Activated naive CD4-positive, alpha-beta T cell treated with anti-CD3 and anti-CD28 coated beads, Interleukin-2, amount 10 ng/mL, durations not matched to agents 7 days and 5 days (primary cell): Measurements from ENCODE around the gene NDRG4.
"Not testable (repeated sequence)": the region's sequence is repeated elsewhere in the genome, so short reads cannot be mapped to it uniquely, and the experiment has no call there.

ENCODE experiments used
- CTCF ChIA-PET: fragments of 350-600 bp; sonication (Branson Sonifier 250); formaldehyde crosslinking; loops from one replicate; lab custom pipeline; 2021; ENCODE audit warnings: antibody characterized with exemption; lab: Charles Lee
- DNase-seq: peaks from one replicate; pipeline ENCODE4 v3.0.0-alpha.2; 2020
- H3K27ac Mint-ChIP-seq: one replicate; pipeline ENCODE4 v1.8.0; 2021; ENCODE audit warnings: mild to moderate bottlenecking, moderate library complexity, mixed read lengths
- H3K27me3 Mint-ChIP-seq: one replicate; pipeline ENCODE4 v1.8.0; 2021; ENCODE audit warnings: mild to moderate bottlenecking, mixed read lengths
- H3K36me3 Mint-ChIP-seq: one replicate; pipeline ENCODE4 v1.8.0; 2021; ENCODE audit warnings: mixed read lengths
- H3K4me1 Mint-ChIP-seq: one replicate; pipeline ENCODE4 v1.8.0; 2021; ENCODE audit warnings: mixed read lengths
- H3K4me3 Mint-ChIP-seq: one replicate; pipeline ENCODE4 v1.8.0; 2021; ENCODE audit warnings: mild to moderate bottlenecking, moderate library complexity, mixed read lengths
- H3K9me3 Mint-ChIP-seq: one replicate; pipeline ENCODE4 v1.8.0; 2021; ENCODE audit warnings: mixed read lengths

The NDRG4 gene

DNA sequence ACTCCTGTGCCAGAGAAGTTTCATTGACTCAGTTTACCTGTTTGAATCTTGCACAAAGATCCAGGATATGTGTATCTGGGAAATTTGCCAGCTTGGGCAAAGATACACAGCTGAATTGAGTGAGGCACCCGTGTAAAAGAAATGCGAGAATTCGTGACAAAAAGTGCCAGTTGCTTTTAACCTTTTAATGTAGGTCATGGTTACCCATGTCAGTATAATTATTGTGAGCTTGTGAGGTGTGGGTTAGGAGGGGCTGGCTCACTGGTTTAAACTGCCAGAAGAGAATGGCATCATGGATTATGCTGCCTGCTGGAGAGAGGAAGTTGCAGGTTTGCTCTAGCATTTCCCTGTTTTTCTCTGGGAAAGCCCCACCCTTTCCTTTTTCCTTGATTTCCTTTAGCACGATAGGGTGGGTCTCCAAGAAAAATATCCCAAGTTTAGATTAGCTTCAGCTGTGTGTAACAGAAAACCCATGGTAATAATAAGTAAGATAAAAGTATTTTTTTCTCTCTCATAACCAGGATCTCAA is 24.8 kb upstream of the NDRG4 start:
- no peaks in the 10 kb centered on the region for H3K4me1 Mint-ChIP-seq
- H3K27ac Mint-ChIP-seq = no peak overlapping the region
- CTCF ChIA-PET = no interaction called here
- no peak for DNase-seq
- no peaks in the 10 kb centered on the region for H3K36me3 Mint-ChIP-seq
- no peaks in the 10 kb centered on the region for H3K9me3 Mint-ChIP-seq
- peaks cover 39% of the 10 kb centered on the region for H3K27me3 Mint-ChIP-seq
- H3K4me3 Mint-ChIP-seq = no peak overlapping the region

GRCh38 chr16:58476791-58477190 is 23.2 kb upstream of the NDRG4 start:
- Mint-ChIP-seq H3K27ac (no peak overlapping the region), H3K9me3 (no peaks in the 10 kb centered on the region), H3K4me1 (no peaks in the 10 kb centered on the region)

GRCh38 chr16:58478427-58478826 is 21.5 kb upstream of the NDRG4 start:
- Mint-ChIP-seq H3K27me3 (peaks cover 23% of the 10 kb centered on the region), H3K27ac (no peak overlapping the region)
- CTCF ChIA-PET = no interaction called here

More at GRCh38 chr16:58476791-58477190, 23.2 kb upstream of the NDRG4 start:
- DNase-seq = no peak
- no peak overlapping the region for H3K4me3 Mint-ChIP-seq
- no peaks in the 10 kb centered on the region for H3K36me3 Mint-ChIP-seq
- peaks cover 27% of the 10 kb centered on the region for H3K27me3 Mint-ChIP-seq
- CTCF ChIA-PET = no interaction called here

GRCh38 chr16:58481226-58481869 is 18.6 kb upstream of the NDRG4 start:
- Mint-ChIP-seq H3K27ac (no peak overlapping the region), H3K36me3 (no peaks in the 10 kb centered on the region), H3K9me3 (no peaks in the 10 kb centered on the region), H3K4me3 (no peak overlapping the region), H3K27me3 (peaks cover 16% of the 10 kb centered on the region), H3K4me1 (no peaks in the 10 kb centered on the region)
- CTCF ChIA-PET = no interaction called here
- DNase-seq = no peak

More at GRCh38 chr16:58478427-58478826, 21.5 kb upstream of the NDRG4 start:
- Mint-ChIP-seq H3K9me3 (no peaks in the 10 kb centered on the region), H3K36me3 (no peaks in the 10 kb centered on the region), H3K4me1 (no peaks in the 10 kb centered on the region), H3K4me3 (no peak overlapping the region)
- no peak for DNase-seq

GRCh38 chr16:58481931-58482330 is 18.0 kb upstream of the NDRG4 start:
- Mint-ChIP-seq H3K27me3 (peaks cover 21% of the 10 kb centered on the region), H3K4me1 (no peaks in the 10 kb centered on the region), H3K36me3 (no peaks in the 10 kb centered on the region), H3K27ac (no peak overlapping the region), H3K4me3 (no peak overlapping the region), H3K9me3 (no peaks in the 10 kb centered on the region)
- no peak for DNase-seq
- CTCF ChIA-PET = no interaction called here

- H3K4me3 Mint-ChIP-seq = no peak overlapping the region
- CTCF ChIA-PET = interaction anchor here (0.6 to 4.6 kb wide), 6 partner anchors 14 to 296 kb away, joined by 3 to 153 read pairs (median 4); partner anchors contain the start of gene NDRG4
- H3K36me3 Mint-ChIP-seq = no peaks in the 10 kb centered on the region
- no peaks in the 10 kb centered on the region for H3K9me3 Mint-ChIP-seq
- no peak overlapping the region for H3K27ac Mint-ChIP-seq
- peaks cover 28% of the 10 kb centered on the region for H3K27me3 Mint-ChIP-seq
- no peak for DNase-seq
- no peaks in the 10 kb centered on the region for H3K4me1 Mint-ChIP-seq
Measured at GRCh38 chr16:58485184-58485887, 14.6 kb upstream of the NDRG4 start.

- H3K27ac Mint-ChIP-seq = no peak overlapping the region
- H3K9me3 Mint-ChIP-seq = no peaks in the 10 kb centered on the region
- CTCF ChIA-PET = interaction anchor here (0.7 to 4.6 kb wide), 15 partner anchors 12 to 268 kb away, joined by 3 to 153 read pairs (median 4); partner anchors contain the start of genes GINS3 and NDRG4
- DNase-seq = peak; percentile 81
- H3K4me3 Mint-ChIP-seq = no peak overlapping the region
- no peaks in the 10 kb centered on the region for H3K36me3 Mint-ChIP-seq
- no peaks in the 10 kb centered on the region for H3K4me1 Mint-ChIP-seq
- H3K27me3 Mint-ChIP-seq = peaks cover 37% of the 10 kb centered on the region
Measured at GRCh38 chr16:58487566-58488351, 12.2 kb upstream of the NDRG4 start.

DNA sequence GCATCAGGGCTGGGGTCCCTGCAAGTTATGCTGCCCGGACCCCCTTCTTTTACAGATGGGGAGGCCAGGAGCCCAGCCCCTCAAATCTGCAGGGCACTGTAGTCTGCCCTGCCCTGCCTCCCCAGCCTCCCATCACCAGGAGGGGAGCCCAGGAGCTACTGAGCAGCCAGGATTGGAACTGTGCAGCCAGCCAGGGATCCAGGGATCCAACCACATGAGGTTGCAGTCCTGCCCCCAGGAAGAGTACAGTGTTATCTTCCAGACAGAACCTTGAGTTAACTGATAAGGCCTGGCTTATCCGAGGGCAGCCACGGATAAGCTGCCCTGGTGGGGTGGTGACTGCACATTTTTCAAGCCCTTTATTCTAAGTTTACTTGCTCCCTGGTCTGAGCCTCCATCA is 11.4 kb upstream of the NDRG4 start:
- no peak for DNase-seq
- Mint-ChIP-seq H3K27me3 (peaks cover 37% of the 10 kb centered on the region), H3K4me1 (no peaks in the 10 kb centered on the region), H3K36me3 (no peaks in the 10 kb centered on the region), H3K27ac (no peak overlapping the region), H3K9me3 (no peaks in the 10 kb centered on the region), H3K4me3 (no peak overlapping the region)
- CTCF ChIA-PET = interaction anchor here (0.8 to 4.6 kb wide), 8 partner anchors 16 to 268 kb away, joined by 3 to 153 read pairs (median 6); no protein-coding TSS in a partner anchor

- H3K36me3 Mint-ChIP-seq = no peaks in the 10 kb centered on the region
- H3K27ac Mint-ChIP-seq = no peak overlapping the region
- H3K4me1 Mint-ChIP-seq = peaks cover 2% of the 10 kb centered on the region
- H3K27me3 Mint-ChIP-seq = peaks cover 46% of the 10 kb centered on the region
- H3K4me3 Mint-ChIP-seq = no peak overlapping the region
- DNase-seq = no peak
- CTCF ChIA-PET = interaction anchor here (1.5 to 4.6 kb wide), 3 partner anchors 17 to 154 kb away, joined by 3 to 153 read pairs (median 8); no protein-coding TSS in a partner anchor
- no peaks in the 10 kb centered on the region for H3K9me3 Mint-ChIP-seq
Measured at GRCh38 chr16:58490065-58490464, 9.9 kb upstream of the NDRG4 start.

DNA sequence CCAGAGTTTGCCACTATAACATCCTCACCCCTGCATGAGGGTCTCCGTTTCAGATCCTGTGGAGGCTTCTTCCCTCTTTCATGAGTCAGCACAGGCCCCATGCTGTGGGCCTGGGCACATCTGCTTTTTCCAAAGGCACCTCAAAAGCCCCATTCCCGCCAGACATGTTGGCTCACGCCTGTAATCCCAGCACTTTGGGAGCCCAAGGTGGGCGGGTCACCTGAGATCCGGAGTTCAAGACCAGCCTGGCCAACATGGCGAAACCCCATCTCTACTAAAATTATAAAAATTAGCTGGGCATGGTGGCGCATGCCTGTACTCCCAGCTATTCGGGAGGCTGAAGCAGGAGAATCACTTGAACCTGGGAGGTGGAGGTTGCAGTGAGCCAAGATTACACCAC is 9.4 kb upstream of the NDRG4 start:
- not testable (repeated sequence) for DNase-seq, H3K36me3 Mint-ChIP-seq, H3K4me3 Mint-ChIP-seq, H3K27ac Mint-ChIP-seq, H3K9me3 Mint-ChIP-seq, H3K4me1 Mint-ChIP-seq
- CTCF ChIA-PET = interaction anchor here (0.7 to 1.5 kb wide), 2 partner anchors 155 to 389 kb away, joined by 3 to 8 read pairs; no protein-coding TSS in a partner anchor
- H3K27me3 Mint-ChIP-seq = peaks cover 47% of the 10 kb centered on the region

DNA sequence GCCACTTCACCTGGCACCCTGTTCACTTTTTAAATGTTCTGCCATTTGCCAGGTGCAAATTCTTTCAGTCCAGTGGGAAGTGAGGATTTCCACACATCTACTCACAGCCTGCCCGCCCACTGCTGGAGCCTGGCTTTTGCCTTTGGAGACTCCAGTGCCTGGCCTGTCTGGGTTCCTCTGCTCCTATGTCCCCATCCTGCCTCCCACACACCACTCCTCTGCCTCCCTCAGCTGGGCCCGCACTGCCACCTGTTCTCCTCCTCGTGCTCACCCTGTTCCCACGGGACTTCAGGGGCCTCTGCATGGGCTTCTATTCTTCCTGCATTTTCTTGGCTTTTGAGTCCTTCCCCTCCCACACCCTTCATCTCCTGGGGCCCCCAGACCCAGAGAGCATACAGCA is 7.9 kb upstream of the NDRG4 start:
- no peaks in the 10 kb centered on the region for H3K9me3 Mint-ChIP-seq

GRCh38 chr16:58492735-58493134 is 7.2 kb upstream of the NDRG4 start:
- H3K4me1 Mint-ChIP-seq = peaks cover 8% of the 10 kb centered on the region
- H3K27ac Mint-ChIP-seq = no peak overlapping the region
- CTCF ChIA-PET = interaction anchor here (0.6 to 3.2 kb wide), 5 partner anchors 47 to 468 kb away, joined by 3 to 14 read pairs (median 4); no protein-coding TSS in a partner anchor
- peaks cover 44% of the 10 kb centered on the region for H3K27me3 Mint-ChIP-seq
- no peak for DNase-seq
- H3K9me3 Mint-ChIP-seq = no peaks in the 10 kb centered on the region
- H3K36me3 Mint-ChIP-seq = no peaks in the 10 kb centered on the region
- no peak overlapping the region for H3K4me3 Mint-ChIP-seq

More for the DNA sequence above, 7.9 kb upstream of the NDRG4 start:
- CTCF ChIA-PET = no interaction called here
- Mint-ChIP-seq H3K4me3 (no peak overlapping the region), H3K4me1 (peaks cover 8% of the 10 kb centered on the region), H3K36me3 (no peaks in the 10 kb centered on the region), H3K27me3 (peaks cover 43% of the 10 kb centered on the region), H3K27ac (no peak overlapping the region)
- no peak for DNase-seq

GRCh38 chr16:58493756-58494431 is 6.0 kb upstream of the NDRG4 start:
- H3K27me3 Mint-ChIP-seq = peaks cover 40% of the 10 kb centered on the region
- no peak overlapping the region for H3K4me3 Mint-ChIP-seq
- H3K27ac Mint-ChIP-seq = no peak overlapping the region
- no peaks in the 10 kb centered on the region for H3K9me3 Mint-ChIP-seq
- peaks cover 8% of the 10 kb centered on the region for H3K4me1 Mint-ChIP-seq
- H3K36me3 Mint-ChIP-seq = no peaks in the 10 kb centered on the region
- CTCF ChIA-PET = interaction anchor here (1.2 to 3.2 kb wide), 3 partner anchors 157 to 262 kb away, joined by 3 to 14 read pairs (median 5); no protein-coding TSS in a partner anchor
- no peak for DNase-seq
